Measurements from ENCODE around the gene CACNG3. TPM values are rescaled to one million over a fixed set of nuclear protein-coding genes. Genes with fewer than 3 reads are reported as not detected.
"Not testable (repeated sequence)": the region's sequence is repeated elsewhere in the genome, so short reads cannot be mapped to it uniquely, and the experiment has no call there.

CACNG3 gene
- polyA plus RNA-seq, 3 donors = not detected

- DNase-seq (ENCODE audit: low read depth in 3 of 3, low spot score in 2 of 3) = no peak
Observed at GRCh38 chr16:24328835-24329452, 72.8 kb downstream of the CACNG3 start.

- no peak for DNase-seq (ENCODE audit: low read depth in 3 of 3, low spot score in 2 of 3)
Observed at GRCh38 chr16:24332178-24332577, 76.0 kb downstream of the CACNG3 start.

- no peak for DNase-seq (ENCODE audit: low read depth in 3 of 3, low spot score in 2 of 3)
Observed at GRCh38 chr16:24332582-24333090, 76.5 kb downstream of the CACNG3 start.

- DNase-seq (ENCODE audit: low read depth in 3 of 3, low spot score in 2 of 3) = no peak
Observed at GRCh38 chr16:24336491-24336890, 80.4 kb downstream of the CACNG3 start.

GRCh38 chr16:24337013-24337412 is 80.9 kb downstream of the CACNG3 start:
- DNase-seq (ENCODE audit: low read depth in 3 of 3, low spot score in 2 of 3) = no peak

GRCh38 chr16:24343829-24344228 is 87.7 kb downstream of the CACNG3 start:
- DNase-seq (ENCODE audit: low read depth in 3 of 3, low spot score in 2 of 3) = not testable (repeated sequence)

GRCh38 chr16:24344784-24345183 is 88.6 kb downstream of the CACNG3 start:
- DNase-seq (ENCODE audit: low read depth in 3 of 3, low spot score in 2 of 3) = no peak

GRCh38 chr16:24345704-24346103 is 89.6 kb downstream of the CACNG3 start:
- DNase-seq (ENCODE audit: low read depth in 3 of 3, low spot score in 2 of 3) = no peak

- DNase-seq (ENCODE audit: low read depth in 3 of 3, low spot score in 2 of 3) = no peak
Observed at GRCh38 chr16:24346734-24347133, 90.6 kb downstream of the CACNG3 start.

- no peak for DNase-seq (ENCODE audit: low read depth in 3 of 3, low spot score in 2 of 3)
Observed at GRCh38 chr16:24347556-24347955, 91.4 kb downstream of the CACNG3 start.

GRCh38 chr16:24348545-24349290 is 92.6 kb downstream of the CACNG3 start:
- no peak for DNase-seq (ENCODE audit: low read depth in 3 of 3, low spot score in 2 of 3)

- DNase-seq (ENCODE audit: low read depth in 3 of 3, low spot score in 2 of 3) = no peak
Observed at GRCh38 chr16:24349320-24349719, 93.2 kb downstream of the CACNG3 start.

GRCh38 chr16:24352746-24353145 is 96.6 kb downstream of the CACNG3 start:
- DNase-seq (ENCODE audit: low read depth in 3 of 3, low spot score in 2 of 3) = no peak

GRCh38 chr16:24353622-24354021 is 97.5 kb downstream of the CACNG3 start:
- DNase-seq (ENCODE audit: low read depth in 3 of 3, low spot score in 2 of 3) = no peak

GRCh38 chr16:24357511-24357910 is 101.4 kb downstream of the CACNG3 start:
- no peak for DNase-seq (ENCODE audit: low read depth in 3 of 3, low spot score in 2 of 3)

GRCh38 chr16:24358117-24358516 is 102.0 kb downstream of the CACNG3 start:
- DNase-seq (ENCODE audit: low read depth in 3 of 3, low spot score in 2 of 3) = no peak

GRCh38 chr16:24359490-24359889 is 103.4 kb downstream of the CACNG3 start:
- no peak for DNase-seq (ENCODE audit: low read depth in 3 of 3, low spot score in 2 of 3)

GRCh38 chr16:24360936-24361335 is 104.8 kb downstream of the CACNG3 start:
- DNase-seq (ENCODE audit: low read depth in 3 of 3, low spot score in 2 of 3) = no peak

- DNase-seq (ENCODE audit: low read depth in 3 of 3, low spot score in 2 of 3) = no peak
Observed at GRCh38 chr16:24364596-24364995, 108.5 kb downstream of the CACNG3 start.

- DNase-seq (ENCODE audit: low read depth in 3 of 3, low spot score in 2 of 3) = no peak
Observed at GRCh38 chr16:24367186-24367710, 111.1 kb downstream of the CACNG3 start.

GRCh38 chr16:24372824-24373223 is 116.7 kb downstream of the CACNG3 start:
- no peak for DNase-seq (ENCODE audit: low read depth in 3 of 3, low spot score in 2 of 3)

GRCh38 chr16:24378999-24379398 is 122.9 kb downstream of the CACNG3 start:
- no peak for DNase-seq (ENCODE audit: low read depth in 3 of 3, low spot score in 2 of 3)

Measured in right renal cortex interstitium (tissue), 3 donors.